NCI-H2029 treated with DMSO at 0.1 percent for 48 hours (cell line): ENCODE results near the gene TMEM203.
A peak's percentile ranks its signal among the peaks of the same experiment; 100 is the strongest.

ENCODE experiments used
- DNase-seq: peaks from one replicate; lab custom pipeline; 2025; lab: John Stamatoyannopoulos, UW

TMEM203 gene

DNA sequence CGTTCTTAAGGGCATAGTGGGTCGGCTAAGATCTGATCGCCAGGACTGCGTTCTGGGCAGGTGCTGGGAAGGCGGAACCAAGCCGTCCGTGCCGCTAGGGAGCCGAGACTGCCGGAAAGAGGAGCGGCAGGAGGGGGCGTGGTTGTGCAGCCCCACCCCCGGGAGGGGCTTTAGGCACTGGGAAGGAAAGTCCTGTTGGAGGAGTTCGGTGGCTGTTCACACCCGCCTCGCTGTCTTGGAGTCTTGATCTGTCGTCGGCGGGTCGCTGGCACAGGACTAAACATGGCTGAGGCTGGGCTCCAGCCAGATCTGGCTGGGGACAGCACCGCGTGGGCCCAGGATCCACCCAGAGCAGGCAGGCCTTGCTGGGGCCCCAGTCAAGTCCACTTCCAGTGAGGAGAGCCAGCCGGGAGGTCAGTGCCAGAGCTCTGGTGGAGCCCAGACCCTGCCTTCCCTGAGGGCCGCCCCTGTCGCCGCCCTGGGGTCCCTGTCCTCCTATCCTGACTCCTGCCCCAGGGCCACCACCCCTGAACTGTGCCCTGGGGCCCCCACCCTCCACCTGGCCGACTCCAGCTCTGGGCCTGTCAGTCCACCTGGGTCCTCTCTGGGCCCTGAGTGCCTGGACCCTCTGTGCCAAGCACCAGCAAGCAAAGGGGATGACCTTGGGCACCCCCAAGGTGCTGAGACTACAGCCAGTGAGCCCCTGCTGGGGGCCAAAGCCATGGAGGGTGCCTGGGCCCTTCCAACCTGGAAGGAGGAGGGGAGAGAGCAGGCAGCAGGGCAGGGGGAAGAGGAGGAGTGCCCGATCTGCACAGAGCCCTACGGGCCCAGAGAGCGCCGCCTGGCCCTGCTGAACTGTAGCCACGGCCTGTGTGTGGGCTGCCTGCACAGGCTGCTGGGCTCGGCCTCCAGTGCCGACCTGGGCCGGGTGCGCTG lies 12.1 kb upstream of the TMEM203 start:
- peak; percentile 60 for DNase-seq

DNA sequence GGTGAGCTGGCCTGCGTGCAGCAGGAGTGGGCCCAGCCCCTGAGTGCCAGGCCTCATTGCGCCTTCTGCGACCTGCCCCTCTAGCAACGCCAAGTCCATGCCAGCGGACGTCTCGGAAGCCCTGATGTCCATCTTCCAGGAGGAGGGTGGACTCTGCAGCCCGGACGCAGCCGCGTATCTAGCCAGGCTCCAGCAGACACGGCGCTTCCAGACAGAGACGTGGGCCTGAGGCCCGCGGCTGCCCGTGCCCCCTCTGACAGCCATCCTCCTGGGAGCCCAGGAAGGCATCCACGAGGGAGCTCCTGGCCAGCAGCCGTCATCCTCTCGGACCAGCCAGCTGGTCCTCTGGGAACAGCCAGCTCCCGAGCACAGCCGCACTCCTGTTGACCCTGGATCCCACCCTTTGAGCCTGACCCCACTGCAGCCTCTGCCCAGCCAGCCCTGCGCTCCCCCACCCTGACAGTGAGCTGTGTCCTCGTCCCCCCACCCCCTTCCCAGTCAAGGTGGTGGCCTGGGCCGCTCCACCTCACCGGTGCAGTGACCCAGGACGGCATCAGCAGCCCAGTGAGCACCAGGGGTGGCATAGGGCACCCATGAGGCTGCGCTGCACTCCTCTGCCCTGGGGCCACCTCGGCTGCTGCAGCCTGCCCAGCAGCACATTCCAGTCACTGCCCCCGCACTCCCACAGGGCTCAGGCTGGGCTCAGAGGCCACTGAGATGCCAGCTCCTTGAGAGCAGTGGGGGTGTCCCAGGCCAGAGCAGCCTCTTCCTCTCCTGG lies 10.9 kb upstream of the TMEM203 start:
- DNase-seq: no peak

DNA sequence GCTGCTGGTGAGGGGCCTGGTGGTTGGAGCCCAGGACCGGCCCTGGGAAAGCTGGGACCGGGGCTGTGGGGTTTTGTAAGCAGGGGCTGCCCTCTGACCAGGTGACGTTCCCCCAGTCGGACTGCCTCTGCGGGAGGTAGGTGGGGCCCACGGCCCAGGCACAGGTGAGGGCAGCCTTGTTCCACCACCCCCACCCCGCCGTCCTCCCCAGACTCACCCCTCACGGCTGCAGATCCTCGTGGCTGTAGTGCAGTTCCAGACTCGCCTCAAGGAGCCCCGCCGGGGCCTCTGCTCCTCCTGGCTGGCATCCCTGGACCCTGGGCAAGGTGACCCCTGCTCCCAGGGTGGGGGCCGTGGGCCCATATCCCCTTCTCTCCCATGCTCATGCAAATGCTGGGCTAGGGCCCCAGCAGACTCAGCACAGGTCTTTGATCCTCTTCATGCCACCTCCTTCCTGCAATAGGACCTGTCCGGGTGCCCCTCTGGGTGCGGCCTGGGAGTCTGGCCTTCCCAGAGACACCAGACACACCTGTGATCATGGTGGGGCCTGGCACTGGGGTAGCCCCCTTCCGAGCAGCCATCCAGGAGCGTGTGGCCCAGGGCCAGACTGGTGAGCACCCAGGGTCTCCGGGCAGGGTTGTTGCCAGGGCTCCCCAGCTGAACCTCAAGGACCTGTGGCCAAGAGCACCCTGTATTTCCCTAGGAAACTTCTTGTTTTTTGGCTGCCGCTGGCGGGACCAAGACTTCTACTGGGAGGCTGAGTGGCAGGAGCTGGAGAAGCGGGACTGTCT lies 9.9 kb upstream of the TMEM203 start:
- DNase-seq: no peak

GRCh38 chr9:137214620-137215019 lies 9.2 kb upstream of the TMEM203 start:
- DNase-seq: no peak

DNA sequence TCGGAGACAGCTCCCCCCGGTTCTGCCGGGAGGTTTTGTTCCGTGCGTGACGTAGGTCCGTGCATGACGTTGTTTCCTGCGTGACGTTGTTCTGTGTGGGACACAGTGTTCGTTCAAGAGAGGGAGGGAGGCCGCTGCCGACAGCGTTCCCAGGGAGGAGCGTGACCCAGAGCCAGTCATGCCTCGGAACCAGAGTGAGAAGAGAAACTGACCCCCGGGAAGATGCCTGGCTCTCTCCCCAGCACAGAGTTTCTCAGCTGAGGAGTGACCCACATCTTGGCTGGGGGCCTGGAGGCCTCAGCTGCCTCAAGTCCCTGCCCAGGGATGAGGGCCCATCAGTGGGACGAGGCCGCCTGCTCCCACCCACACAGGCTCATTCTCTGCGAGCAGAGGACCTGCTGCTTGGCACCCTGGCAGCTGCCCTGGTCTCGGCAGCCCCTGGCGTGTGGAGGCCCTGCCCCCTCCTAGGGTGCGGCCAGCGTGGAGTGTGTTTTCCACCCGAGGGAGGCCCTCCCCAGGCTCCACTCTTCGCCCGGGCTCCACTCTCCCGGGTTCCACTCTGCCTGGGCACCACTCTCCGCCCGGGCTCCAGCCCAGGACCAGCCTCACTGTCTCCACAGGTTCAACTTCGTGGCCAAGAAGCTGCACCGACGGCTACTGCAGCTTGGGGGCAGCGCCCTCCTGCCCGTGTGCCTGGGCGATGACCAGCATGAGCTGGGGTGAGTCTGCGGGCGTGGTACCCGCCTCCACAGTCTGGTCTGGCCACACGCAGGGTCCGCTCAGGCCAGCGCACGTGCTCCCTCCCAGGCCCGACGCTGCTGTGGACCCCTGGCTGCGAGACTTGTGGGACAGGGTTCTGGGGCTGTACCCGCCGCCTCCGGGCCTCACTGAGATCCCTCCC lies 8.0 kb upstream of the TMEM203 start:
- no peak for DNase-seq

DNA sequence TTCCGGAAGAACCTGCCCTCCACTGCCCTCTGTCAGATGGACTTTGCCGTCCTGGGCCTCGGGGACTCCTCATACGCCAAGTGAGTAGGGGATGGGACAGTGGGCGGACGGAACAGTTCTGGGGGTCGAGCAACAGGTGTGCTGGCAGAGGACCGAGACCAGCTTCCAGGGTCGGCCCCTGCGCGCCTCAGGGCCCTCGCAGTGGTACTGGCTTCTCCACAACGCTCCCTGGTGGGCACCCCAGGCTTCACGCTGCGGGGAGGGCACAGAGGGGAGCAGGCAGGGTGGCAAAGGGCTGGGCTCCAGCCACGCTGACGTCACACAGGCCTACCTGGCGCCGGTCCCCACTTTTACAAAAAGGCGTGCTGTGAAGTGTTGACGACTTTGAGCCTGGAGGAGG lies 7.1 kb upstream of the TMEM203 start:
- no peak for DNase-seq

DNA sequence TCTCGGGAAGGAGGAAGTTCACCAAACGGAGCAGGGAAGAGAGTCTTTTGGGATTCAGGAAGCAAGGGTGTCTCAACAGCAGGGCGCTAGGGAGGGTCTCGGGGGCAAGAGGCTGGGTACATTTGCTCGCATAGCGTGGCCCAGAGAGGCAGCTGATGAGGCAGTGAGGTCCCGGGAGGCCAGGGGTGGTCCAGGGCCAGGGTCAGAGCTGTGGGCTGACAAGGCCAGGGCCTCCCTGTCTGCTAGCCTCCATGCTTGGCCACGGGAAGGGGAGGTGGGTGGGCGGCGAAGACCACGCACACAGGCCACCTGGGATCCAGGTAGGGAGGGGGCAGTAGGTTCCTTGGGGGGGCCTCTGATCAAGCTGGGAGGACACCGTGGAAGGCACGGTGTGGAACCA lies 6.1 kb upstream of the TMEM203 start:
- DNase-seq: no peak

- no peak for DNase-seq
Observed at GRCh38 chr9:137206602-137207001, 1.2 kb upstream of the TMEM203 start.

- DNase-seq: no peak
Observed at GRCh38 chr9:137204731-137205125, 720 bp downstream of the TMEM203 start.

- no peak for DNase-seq
Observed at GRCh38 chr9:137202966-137203365, 2.5 kb downstream of the TMEM203 start.

DNA sequence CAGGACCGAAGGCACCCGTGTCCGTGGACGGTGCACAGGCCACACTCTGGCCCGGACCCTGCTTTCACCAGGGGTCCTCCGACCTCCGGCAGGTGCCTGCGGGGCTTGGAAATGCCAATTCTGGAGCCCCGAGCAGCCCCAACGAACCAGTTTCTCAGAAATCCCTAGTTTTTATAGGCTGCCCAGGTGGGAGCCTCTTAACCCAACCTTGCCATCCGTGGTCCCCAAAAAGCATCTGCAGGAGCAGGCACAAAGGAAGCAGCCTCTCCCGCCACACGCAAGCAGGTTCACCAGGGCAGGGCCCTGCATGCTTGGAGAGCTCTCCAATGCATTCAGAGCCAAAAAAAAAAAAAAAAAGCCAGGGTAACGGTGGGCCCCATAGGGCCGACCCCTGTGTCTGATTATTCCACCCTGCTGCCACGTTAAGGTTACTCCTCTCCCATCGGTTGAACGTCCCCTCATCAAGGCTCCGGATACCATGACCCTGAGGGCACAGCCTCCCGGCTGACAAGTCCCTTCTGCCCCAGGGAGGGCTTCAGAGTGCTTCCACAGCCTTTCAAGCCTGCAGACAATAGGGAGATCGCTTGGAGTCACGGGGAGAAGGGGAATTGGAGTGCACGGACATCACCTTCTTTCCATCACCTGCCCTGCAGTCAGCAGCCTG lies 4.1 kb downstream of the TMEM203 start:
- no peak for DNase-seq

DNA sequence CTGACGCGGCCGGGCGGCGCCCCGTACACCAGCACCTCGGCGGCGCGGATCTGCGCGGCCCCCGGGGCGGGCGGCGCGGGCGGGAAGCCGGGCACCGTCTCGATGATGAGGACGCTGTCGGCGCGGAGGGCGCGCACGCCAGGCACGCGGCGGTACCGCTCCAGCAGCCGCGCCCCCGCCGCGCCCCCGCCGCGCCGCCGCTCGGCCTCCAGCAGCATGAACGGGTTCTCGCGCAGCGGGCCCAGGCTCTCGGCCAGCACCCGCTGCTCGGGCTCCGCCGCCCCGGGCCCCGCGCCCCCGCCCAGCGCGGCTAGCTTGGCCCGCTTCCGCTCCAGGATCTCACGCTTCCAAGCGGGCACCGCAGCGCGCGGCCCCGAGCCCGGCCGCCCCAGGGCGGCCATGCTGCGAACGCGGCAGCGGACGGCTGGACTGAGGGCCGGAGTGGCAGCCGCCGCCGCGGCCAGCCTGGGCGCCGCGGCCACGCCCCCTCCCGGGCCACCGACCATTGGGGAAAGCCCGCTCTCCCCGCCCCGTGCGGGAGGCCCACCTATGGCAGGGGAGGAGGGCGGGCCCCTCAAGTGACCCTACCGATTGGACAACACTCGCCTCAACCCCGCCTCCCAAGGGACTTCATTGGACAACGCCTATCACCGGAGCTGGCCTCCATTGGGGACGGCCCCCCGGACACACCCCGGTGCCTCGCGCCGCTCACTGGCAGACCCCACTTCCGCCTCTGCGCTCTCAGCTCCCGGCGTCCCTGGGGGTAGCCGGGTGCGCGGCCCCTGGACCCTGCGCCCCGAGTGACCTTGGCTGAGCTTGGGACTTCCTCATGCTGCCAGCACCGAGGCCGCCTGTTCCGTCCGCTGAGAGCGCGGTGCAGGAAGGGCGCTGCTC lies 4.9 kb downstream of the TMEM203 start, which contains the start of gene TPRN:
TPRN (minus strand) TSS at position 431 of the 894 bp plus-strand sequence; CDS start at position 401, 30 bp downstream.
- peak; percentile 94 for DNase-seq

DNA sequence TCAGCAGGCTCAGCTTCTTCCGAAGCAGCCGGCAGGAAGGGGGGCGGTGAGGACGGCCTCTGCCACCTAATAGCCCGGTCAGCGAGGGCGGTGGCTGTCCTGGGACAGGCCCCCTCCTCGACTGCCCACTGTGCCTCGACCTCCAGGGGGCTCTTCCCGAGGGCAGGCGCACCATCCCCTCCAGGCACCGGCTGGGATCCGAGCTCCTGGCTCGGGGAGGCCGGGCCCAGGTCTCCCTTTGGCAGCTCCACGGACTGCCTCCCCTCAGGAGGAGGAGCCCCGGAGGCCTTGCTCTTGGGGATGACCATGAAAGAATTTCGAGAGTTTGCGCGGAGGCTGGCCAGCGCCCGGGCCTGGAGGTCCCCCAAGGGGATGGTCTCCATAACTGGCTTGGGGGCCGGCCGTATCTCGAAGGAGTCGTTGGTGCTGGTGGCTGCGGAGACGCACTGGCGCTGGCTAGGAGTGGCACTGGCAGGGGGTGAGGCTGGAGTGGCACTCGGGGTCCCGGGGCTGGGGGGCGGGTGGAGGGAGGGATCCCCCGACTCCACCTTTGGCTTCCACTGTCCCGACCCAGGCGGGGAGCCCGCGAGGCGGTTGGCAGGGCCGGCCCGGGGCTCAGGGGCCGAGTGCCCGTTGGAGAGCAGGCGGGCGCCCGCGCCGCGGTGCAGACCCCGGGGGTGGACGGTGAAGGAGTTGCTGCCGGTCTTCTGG lies 5.9 kb downstream of the TMEM203 start:
- no peak for DNase-seq

DNA sequence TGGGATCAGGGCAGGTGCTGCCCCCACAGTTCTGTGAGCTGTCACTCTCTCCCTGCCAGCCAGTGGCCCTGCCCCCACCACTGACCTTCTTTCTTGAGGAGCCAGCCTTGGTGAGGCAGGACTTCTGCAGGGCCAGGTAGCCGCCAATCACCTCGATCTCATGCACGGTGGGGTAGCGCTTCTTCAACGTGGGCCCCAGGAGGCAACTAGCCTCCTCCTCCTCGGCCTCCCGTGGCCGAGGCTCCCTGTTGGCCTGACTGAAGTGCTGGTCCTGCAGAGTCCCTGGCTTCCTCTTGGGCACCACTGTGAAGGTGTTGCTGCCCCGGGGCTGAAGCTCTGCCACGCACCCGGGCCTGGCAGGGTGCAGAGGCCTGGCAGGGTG lies 6.6 kb downstream of the TMEM203 start:
- no peak for DNase-seq

DNA sequence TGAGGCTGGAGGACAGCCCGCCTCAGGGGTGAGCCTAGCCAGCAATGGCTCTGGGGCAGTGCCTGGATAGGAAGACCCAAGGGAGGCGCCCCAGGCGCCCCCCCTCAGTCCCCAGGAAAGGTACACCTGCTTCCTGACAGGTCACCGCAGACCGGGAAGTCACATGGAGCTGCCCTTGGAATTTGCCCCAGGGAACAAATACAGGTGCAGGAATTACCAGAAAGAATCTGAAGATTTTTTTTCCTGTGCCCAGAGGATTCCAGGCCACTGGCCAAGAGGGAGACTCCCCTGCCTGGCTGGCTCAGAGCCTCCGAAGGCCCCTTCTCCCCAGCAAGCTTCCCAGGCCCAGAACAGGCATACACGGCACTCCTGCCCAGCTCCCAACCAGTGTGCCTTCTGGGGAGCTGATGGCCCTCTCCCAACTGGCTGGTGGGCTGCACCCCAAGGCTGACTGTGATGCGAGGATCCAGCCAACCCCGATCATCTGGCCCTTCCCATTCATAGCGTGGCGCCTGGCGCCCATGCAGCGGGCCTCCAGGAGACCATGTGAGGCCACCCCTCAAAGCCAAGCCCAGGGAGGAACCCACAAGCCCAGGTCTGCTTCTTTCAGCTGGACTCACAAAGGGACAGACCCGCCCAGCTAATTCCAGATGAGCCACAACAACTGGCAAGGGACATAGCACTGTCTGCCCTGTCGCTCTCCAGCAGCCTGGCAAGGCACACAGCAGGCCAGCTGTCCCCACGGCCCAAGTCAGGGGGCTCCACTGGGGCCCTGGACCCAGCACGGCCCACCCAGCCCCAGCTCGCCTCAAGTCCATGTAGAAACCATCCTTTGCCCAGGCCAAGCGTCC lies 7.2 kb downstream of the TMEM203 start:
- no peak for DNase-seq

- peak; percentile 93 for DNase-seq
Observed at GRCh38 chr9:137195525-137196220, 9.8 kb downstream of the TMEM203 start.

- peak; percentile 27 for DNase-seq
Observed at GRCh38 chr9:137194909-137195308, 10.5 kb downstream of the TMEM203 start.
